DOHH2 (cell line): ENCODE data around the gene NPAS3.

Source experiments
- H3F3A ChIP-seq: fragments of 200-600 bp; sonication (generic), shearing (Covaris generic); 2 replicates; pipeline ENCODE4 v1.6.0; 2016; ENCODE audit warnings: antibody characterized with exemption, mild to moderate bottlenecking; ENCODE audit not compliant: control insufficient read depth, insufficient read depth
- H3K27ac ChIP-seq: fragments of 200-600 bp; sonication (generic); 2 replicates; pipeline ENCODE4 v1.5.1; 2014; ENCODE audit warnings: low read depth, mild to moderate bottlenecking, low read length, moderate library complexity
- H3K27me3 ChIP-seq: fragments of 200-600 bp; sonication (generic); 2 replicates; pipeline ENCODE4 v1.6.1; 2014; ENCODE audit warnings: mild to moderate bottlenecking, low read length, mixed read lengths; ENCODE audit not compliant: control insufficient read depth
- H3K36me3 ChIP-seq: fragments of 200-600 bp; sonication (generic); 2 replicates; pipeline ENCODE4 v1.6.1; 2014; ENCODE audit warnings: mild to moderate bottlenecking, low read length, moderate library complexity, mixed read lengths; ENCODE audit not compliant: control insufficient read depth
- H3K4me1 ChIP-seq: fragments of 200-600 bp; sonication (generic); 2 replicates; pipeline ENCODE4 v1.6.1; 2014; ENCODE audit warnings: mild to moderate bottlenecking, low read length, mixed read lengths; ENCODE audit not compliant: control insufficient read depth
- H3K4me2 ChIP-seq: fragments of 200-600 bp; sonication (generic); 2 replicates; pipeline ENCODE4 v1.6.0; 2014; ENCODE audit warnings: mild to moderate bottlenecking, low read length, moderate library complexity
- H3K4me3 ChIP-seq: fragments of 200-600 bp; sonication (generic); 2 replicates; pipeline ENCODE4 v1.5.1; 2014; ENCODE audit warnings: mild to moderate bottlenecking, low read length, mixed read lengths
- H3K79me2 ChIP-seq: fragments of 200-600 bp; sonication (generic); 2 replicates; pipeline ENCODE4 v1.6.1; 2014; ENCODE audit warnings: mild to moderate bottlenecking, low read length, mixed read lengths; ENCODE audit not compliant: control insufficient read depth
- H3K9me2 ChIP-seq: fragments of 200-600 bp; sonication (generic); replicated peaks from 2 replicates; pipeline ENCODE4 v1.6.1; 2014; ENCODE audit warnings: mild to moderate bottlenecking, low read length, mixed read lengths; ENCODE audit not compliant: control insufficient read depth
- H3K9me3 ChIP-seq: fragments of 200-600 bp; sonication (generic); 2 replicates; pipeline ENCODE4 v1.6.1; 2014; ENCODE audit warnings: antibody characterized with exemption, low read length, mixed read lengths; ENCODE audit not compliant: control insufficient read depth, insufficient read depth
- H4K20me1 ChIP-seq: fragments of 200-600 bp; sonication (generic); 2 replicates; pipeline ENCODE4 v1.6.0; 2014; ENCODE audit warnings: low read depth, mild to moderate bottlenecking, antibody characterized with exemption, low read length, moderate library complexity; ENCODE audit not compliant: control insufficient read depth, insufficient read depth
- CTCF ChIP-seq: fragments of 200-600 bp; sonication (generic); IDR thresholded peaks from one replicate; pipeline ENCODE4 v1.5.1; 2014; ENCODE audit warnings: antibody characterized with exemption, mild to moderate bottlenecking, low read depth, low read length; ENCODE audit not compliant: poor library complexity, severe bottlenecking
- EZH2phosphoT487 ChIP-seq: fragments of 200-600 bp; sonication (generic); IDR thresholded peaks from 2 replicates; pipeline ENCODE4 v1.6.1; 2017; ENCODE audit warnings: borderline replicate concordance, mild to moderate bottlenecking, antibody characterized with exemption, low read length, moderate library complexity, mixed read lengths

NPAS3 gene

GRCh38 chr14:33464254-33464962 is 525.7 kb downstream of the NPAS3 start:
- Histone ChIP-seq H3K27ac (no peak overlapping the region), H3K9me3 (no peaks in the 10 kb centered on the region; the same call in 1 of the 2 replicates), H3K4me2 (no peak overlapping the region), H3F3A (no peaks in the 10 kb centered on the region), H3K4me3 (no peak overlapping the region), H3K27me3 (no peaks in the 10 kb centered on the region), H3K79me2 (no peaks in the 10 kb centered on the region), H4K20me1 (no peaks in the 10 kb centered on the region), H3K9me2 (no peaks in the 10 kb centered on the region), H3K4me1 (no peaks in the 10 kb centered on the region), H3K36me3 (no peaks in the 10 kb centered on the region)
- no peak for TF ChIP-seq EZH2phosphoT487
- no peak for TF ChIP-seq CTCF

- Histone ChIP-seq H3K36me3 (no peaks in the 10 kb centered on the region), H3K27ac (no peak overlapping the region), H3K9me2 (no peaks in the 10 kb centered on the region), H3K79me2 (no peaks in the 10 kb centered on the region), H3K4me1 (no peaks in the 10 kb centered on the region), H3K9me3 (no peaks in the 10 kb centered on the region; the same call in 1 of the 2 replicates), H3F3A (no peaks in the 10 kb centered on the region), H3K4me3 (no peak overlapping the region), H3K4me2 (no peak overlapping the region), H3K27me3 (no peaks in the 10 kb centered on the region), H4K20me1 (no peaks in the 10 kb centered on the region)
- no peak for TF ChIP-seq CTCF
- TF ChIP-seq EZH2phosphoT487: no peak
Measured at GRCh38 chr14:33465846-33466700, 527.4 kb downstream of the NPAS3 start.

GRCh38 chr14:33467971-33468370 is 529.3 kb downstream of the NPAS3 start:
- Histone ChIP-seq H3K79me2 (no peaks in the 10 kb centered on the region), H3K4me2 (no peak overlapping the region), H3K27me3 (no peaks in the 10 kb centered on the region), H3K36me3 (no peaks in the 10 kb centered on the region), H3K27ac (no peak overlapping the region), H3F3A (no peaks in the 10 kb centered on the region), H3K4me3 (no peak overlapping the region), H4K20me1 (no peaks in the 10 kb centered on the region), H3K4me1 (no peaks in the 10 kb centered on the region), H3K9me2 (no peaks in the 10 kb centered on the region), H3K9me3 (no peaks in the 10 kb centered on the region; the same call in 1 of the 2 replicates)
- TF ChIP-seq CTCF (no peak), EZH2phosphoT487 (no peak)
